HG03354 (cell line): ENCODE results near the gene FMO3.

Source experiments
- ATAC-seq: cut with Tn5 transposase; IDR thresholded peaks from one replicate; pipeline ENCODE4 v1.9.1; 2021; ENCODE audit warnings: mild to moderate bottlenecking; ENCODE audit not compliant: unreplicated experiment, poor library complexity, severe bottlenecking

FMO3 gene

DNA sequence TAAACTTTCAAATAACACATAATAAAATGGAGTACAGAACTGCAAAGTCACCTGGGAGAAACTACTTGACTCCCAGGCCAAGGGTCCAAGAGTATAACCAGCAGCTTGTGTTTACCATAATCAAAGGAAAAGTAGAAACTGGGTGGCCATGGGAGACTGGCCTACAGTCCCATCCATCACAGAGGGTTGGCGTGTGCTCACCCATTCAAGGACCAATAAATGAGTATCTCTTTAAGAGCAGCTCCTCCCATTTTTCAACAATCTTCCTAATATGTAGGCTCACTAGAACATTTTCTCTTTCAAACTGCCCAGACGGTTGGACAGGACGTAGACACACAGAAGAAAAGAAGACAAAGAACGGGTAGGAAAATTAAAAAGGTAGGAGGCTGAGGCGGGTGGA is at the start of gene FMO3:
Gene FMO3 (plus strand): TSS at position 302 of the 400 bp plus-strand sequence. CDS start 1,754 bp downstream, outside the sequence.
- no peak for ATAC-seq

DNA sequence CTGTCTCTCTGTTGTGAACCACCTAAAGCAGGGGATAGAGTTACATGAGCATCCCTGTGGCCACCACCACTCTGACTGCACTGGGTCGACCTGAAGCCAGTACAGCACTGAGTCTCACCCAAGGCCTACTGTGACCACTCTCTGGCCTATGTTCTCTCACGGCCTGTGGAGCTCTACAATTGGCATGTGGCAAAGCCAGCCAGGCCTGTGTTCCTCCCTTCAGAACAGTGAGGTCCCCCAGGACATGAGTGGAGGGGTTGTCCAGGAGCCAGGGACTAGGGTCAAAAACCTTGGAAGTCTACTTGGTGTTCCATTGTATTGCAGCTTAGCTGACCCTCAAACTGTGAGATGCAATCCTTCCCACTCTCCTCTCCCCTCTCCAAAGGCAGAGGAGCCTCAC is 42.7 kb upstream of the FMO3 start:
- ATAC-seq = no peak

GRCh38 chr1:171052977-171053376 is 37.7 kb upstream of the FMO3 start:
- no peak for ATAC-seq

GRCh38 chr1:171055966-171056643 is 34.6 kb upstream of the FMO3 start:
- no peak for ATAC-seq

DNA sequence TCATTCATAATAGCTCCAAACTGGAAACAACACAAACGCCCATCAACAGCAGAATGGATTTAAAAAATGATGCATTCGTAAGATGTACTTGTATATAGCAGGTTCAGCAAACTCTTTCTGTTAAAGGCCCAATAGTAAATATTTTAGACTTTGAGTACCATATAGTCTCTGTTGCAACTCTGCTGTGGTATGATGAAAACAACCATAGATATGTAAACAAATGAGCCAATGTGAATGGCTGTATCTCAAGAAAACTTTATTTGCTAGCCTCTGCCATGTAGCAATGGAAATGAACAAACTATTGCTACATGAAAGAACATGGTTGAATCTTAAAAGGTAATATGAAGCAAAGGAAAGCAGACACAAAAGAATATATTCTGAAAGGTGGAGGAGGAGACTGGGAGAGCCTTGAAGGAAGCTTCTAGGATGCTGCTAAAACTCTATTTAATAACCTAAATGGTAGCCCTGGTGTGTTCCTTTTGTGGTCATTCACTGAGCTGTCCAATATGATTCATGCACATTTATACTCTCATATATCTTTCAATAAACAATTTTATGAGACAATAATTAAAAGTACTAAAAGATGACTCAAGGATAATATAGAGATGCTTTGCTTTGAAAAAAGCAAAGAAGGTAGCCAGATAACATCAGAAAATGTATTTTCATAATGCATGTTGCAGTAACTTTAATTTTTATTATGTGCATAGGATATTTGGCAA is 29.1 kb upstream of the FMO3 start:
- ATAC-seq = no peak

DNA sequence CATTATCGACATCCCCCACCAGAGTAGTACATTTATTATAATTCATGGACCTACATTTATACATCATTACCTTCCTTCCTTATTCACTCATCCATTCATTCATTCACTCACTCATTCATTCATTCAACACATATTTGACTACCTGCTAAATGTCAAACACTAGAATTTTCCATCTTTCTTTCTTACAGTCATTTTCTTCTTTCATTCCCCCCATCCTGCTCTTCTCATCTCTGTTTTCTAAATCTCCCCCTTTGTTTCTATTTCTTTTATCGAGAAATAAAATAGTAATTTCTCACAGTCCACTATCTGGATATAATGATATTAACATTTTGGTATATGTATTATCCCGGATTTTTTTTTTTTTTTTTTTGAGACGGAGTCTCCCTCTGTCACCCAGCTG is 27.8 kb upstream of the FMO3 start:
- ATAC-seq = no peak

GRCh38 chr1:171075041-171075440 is 15.7 kb upstream of the FMO3 start:
- no peak for ATAC-seq

- no peak for ATAC-seq
Observed at GRCh38 chr1:171081314-171081753, 9.4 kb upstream of the FMO3 start.

DNA sequence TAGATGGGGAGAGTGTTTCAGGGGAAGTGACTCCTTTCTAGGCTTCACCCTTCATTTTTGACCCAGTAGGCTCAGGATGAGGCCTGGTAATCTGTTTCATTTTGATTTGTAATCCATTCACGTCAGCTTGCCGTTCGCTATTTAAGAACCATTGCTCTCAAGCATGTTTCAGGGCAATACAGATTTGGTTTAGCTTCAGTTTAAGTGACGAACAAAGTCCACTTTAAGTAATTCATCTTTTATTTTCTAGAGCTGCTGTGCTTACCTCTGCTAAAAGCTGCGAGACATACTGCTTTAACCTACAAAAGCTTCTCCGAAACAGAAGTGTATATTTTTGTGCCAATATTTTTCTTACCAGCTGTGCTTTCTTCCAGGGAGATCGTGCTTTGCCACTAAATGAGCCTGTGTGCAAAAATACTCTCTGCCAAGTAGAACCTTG is 8.9 kb upstream of the FMO3 start:
- ATAC-seq = no peak

- ATAC-seq = no peak
Observed at GRCh38 chr1:171082606-171083005, 8.1 kb upstream of the FMO3 start.

DNA sequence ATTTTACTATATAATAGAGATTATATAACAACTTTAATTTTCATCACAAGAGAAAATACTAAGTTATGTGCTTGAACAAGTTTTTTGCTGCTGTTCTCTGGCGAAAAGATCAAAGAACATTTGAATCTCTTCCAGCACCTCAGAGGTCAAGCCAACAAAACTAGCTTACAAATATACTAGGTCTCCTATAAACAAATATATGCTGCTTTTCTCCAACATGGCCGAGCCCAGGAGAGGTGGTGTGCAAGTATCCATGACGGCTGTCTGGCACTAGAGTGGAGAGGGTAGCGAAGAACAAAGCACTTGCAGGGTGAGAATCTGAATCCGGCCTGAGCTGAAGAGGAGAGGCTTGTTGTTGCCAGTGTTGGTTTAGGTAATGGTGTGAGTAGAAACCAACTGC is 7.5 kb upstream of the FMO3 start:
- no peak for ATAC-seq

GRCh38 chr1:171084091-171084490 is 6.6 kb upstream of the FMO3 start:
- no peak for ATAC-seq

- ATAC-seq = no peak
Observed at GRCh38 chr1:171084870-171085269, 5.8 kb upstream of the FMO3 start.

GRCh38 chr1:171087896-171088295 is 2.8 kb upstream of the FMO3 start:
- ATAC-seq = no peak

- ATAC-seq = no peak
Observed at GRCh38 chr1:171103862-171104261, 13.2 kb downstream of the FMO3 start.

DNA sequence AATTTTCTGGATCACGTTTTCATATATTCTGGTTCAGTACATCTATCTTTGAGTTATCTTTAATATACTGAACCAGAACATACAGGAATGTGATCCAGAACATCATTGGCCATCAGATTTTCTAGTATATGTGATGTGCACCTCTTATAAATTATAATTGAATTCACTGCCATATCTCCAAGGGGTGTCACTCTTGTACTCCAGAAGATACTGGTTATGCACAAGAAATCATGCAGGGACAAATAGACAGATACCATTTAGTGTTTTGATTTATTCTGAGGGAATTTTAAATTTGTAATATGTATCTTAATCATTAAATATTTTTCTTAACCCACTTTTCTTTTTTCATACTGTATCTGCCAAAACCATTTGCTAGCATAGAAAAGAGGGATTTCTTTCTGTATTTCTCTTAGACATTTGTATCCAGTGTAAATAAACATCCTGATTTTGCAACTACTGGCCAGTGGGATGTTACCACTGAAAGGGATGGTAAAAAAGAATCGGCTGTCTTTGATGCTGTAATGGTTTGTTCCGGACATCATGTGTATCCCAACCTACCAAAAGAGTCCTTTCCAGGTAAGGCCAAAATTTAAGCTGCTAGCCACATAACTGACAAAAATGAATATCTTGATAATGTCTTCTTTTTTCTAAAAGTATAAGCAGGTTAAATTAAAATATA is 16.7 kb downstream of the FMO3 start:
- ATAC-seq = no peak

- no peak for ATAC-seq
Observed at GRCh38 chr1:171107969-171108368, 17.3 kb downstream of the FMO3 start.

- ATAC-seq = no peak
Observed at GRCh38 chr1:171109966-171110365, 19.3 kb downstream of the FMO3 start.

DNA sequence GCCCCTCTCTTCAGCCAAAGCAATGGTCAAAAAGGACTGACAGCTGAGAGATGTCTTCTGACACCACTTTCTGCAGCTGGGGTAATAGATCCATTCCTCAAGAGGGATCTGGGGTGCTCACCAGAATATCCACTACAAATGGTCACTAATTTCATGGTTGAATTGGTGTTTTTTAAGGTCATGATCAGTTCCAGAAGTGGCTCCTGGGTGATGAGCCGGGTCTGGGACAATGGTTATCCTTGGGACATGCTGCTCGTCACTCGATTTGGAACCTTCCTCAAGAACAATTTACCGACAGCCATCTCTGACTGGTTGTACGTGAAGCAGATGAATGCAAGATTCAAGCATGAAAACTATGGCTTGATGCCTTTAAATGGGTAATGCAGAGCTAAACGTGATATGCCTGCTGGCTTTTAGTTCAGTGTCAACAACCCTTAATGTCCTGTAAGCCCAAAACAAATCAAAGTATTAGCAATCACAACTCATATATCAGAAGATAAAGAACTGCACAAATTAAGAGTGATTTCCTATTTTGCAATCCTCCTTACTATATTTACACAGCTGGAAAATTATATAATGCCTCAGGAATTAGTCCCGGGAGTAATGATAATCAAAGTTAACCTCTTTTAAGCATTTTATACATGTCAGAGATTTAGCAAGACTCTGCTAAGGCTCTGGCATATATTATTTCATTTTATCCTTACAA is 20.1 kb downstream of the FMO3 start:
- ATAC-seq = no peak

DNA sequence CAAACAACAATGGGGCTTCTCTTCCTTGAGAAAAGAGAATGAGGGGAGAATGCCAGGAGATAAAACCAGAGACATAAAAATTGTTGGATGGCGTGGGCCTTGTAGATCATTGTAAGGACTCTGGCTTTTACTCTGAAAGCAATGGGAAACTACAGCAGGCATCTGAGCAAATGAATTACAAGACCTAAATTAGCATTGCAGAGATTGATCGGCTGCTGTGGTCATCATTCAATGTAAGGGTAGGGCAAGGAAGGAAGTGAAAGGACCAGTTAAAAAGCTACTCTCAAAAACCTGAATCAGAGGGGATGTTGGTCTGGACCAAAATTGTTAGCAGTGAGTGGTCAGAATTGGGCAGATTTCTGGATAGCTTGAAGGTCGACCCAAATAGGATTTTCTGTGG is 21.4 kb downstream of the FMO3 start:
- no peak for ATAC-seq
